GM12801 (cell line): Measurements from ENCODE around the gene FYN.

Experiments used
- CTCF ChIP-seq: IDR thresholded peaks from one replicate; pipeline ENCODE4 v1.5.1; 2011; ENCODE audit warnings: control low read depth; ENCODE audit not compliant: insufficient read length; ENCODE audit errors: extremely low read depth

FYN gene

GRCh38 chr6:111724505-111724904 is 148.7 kb downstream of the FYN start:
- no peak for TF ChIP-seq CTCF

DNA sequence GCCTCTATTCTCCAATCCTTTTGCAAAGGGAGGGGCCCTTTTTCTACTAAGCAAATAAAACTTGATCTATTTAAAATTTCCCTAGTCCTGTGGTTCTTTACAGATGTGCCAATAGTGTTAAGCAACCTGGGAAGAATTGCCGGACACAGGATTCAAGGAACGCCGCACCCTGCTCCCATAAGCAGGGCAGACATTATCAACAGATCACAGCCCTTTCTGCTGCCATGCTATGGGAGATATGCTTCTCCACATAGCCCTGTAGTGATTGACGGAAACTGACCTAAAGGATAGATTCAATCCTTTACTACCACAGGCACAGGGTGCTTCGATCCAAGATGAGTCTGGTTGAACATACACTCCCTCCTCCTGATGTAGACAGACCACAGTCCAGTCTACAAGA is 149.2 kb downstream of the FYN start:
- TF ChIP-seq CTCF: no peak

- no peak for TF ChIP-seq CTCF
These were observed 149.8 kb downstream of the FYN start for GRCh38 chr6:111723412-111723970.

- no peak for TF ChIP-seq CTCF
These were observed 151.0 kb downstream of the FYN start for GRCh38 chr6:111722179-111722731.

GRCh38 chr6:111721753-111722154 is 151.5 kb downstream of the FYN start:
- TF ChIP-seq CTCF: no peak

DNA sequence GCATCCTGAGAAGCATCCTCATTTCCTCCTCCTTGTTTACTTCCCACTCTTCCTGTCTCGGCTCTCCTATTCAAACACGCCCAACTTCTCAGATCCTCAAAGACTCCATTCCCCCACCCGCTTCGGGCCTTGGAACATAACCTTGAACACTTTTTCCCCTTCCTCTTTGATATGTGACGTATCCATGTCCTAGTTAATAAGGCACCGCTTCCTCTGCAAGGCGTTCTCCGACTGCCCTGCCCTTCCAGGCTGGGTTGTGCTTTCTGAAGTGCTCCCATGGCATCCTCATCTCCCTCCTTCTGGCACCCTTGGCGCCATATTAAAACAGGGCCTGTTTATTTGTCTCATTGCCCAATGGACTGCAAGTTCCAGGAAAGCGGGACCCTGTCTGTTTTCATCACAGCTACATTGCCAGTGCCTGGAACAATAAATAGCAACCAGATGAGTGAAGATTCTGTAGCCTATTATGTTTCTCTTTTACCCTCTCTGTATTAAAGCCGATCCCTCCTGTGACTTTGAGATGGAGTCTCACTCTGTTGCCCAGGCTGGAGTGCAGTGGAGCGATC is 152.2 kb downstream of the FYN start:
- no peak for TF ChIP-seq CTCF

- no peak for TF ChIP-seq CTCF
These were observed 154.3 kb downstream of the FYN start for GRCh38 chr6:111718990-111719389.
